Subcutaneous abdominal adipose tissue (tissue), 5 donors: ENCODE results near the gene MBOAT2.

Experiments
- H3K27ac ChIP-seq: one replicate; pipeline ENCODE4 v1.7.0; 2013; ENCODE audit warnings: low read depth, mild to moderate bottlenecking, inconsistent platforms, low read length, moderate library complexity
- H3K27me3 ChIP-seq, 5 donors: one replicate each; pipeline ENCODE4 v1.7.0; 2013; ENCODE audit warnings: low read length in 5 of 5, inconsistent platforms in 1 of 5; ENCODE audit not compliant: control insufficient read depth in 5 of 5, insufficient read depth in 4 of 5
- H3K36me3 ChIP-seq, 5 donors: one replicate each; pipeline ENCODE4 v1.7.0; 2013; ENCODE audit warnings: low read length in 5 of 5; ENCODE audit not compliant: control insufficient read depth in 5 of 5, insufficient read depth in 5 of 5
- H3K4me1 ChIP-seq, 5 donors: one replicate each; pipeline ENCODE4 v1.7.0; 2013; ENCODE audit warnings: low read length in 5 of 5, mild to moderate bottlenecking in 3 of 5, moderate library complexity in 1 of 5; ENCODE audit not compliant: control insufficient read depth in 5 of 5, insufficient read depth in 5 of 5
- H3K4me3 ChIP-seq, 5 donors: one replicate each; pipeline ENCODE4 v1.7.0; 2013; ENCODE audit warnings: low read length in 5 of 5, low read depth in 1 of 5
- H3K9ac ChIP-seq, 5 donors: one replicate each; pipeline ENCODE4 v1.7.0; 2013; ENCODE audit warnings: low read length in 5 of 5, mild to moderate bottlenecking in 4 of 5, moderate library complexity in 3 of 5
- H3K9me3 ChIP-seq, 5 donors: one replicate each; pipeline ENCODE4 v1.7.0; 2013; ENCODE audit warnings: low read length in 5 of 5; ENCODE audit not compliant: control insufficient read depth in 5 of 5
- donor health status: healthy.
- donor health status: healthy.
- donor health status: healthy.
- donor health status: healthy.
- donor health status: healthy.

The MBOAT2 gene

GRCh38 chr2:8877332-8877731 lies 126.2 kb downstream of the MBOAT2 start:
- Histone ChIP-seq H3K36me3 (peaks cover 0 to 2% (median 0%) of the 10 kb centered on the region in 5 donors), H3K27ac (no peak overlapping the region), H3K9ac (no peak overlapping the region), H3K9me3 (no peaks in the 10 kb centered on the region), H3K27me3 (no peaks in the 10 kb centered on the region), H3K4me1 (no peaks in the 10 kb centered on the region), H3K4me3 (no peak overlapping the region)

- H3K36me3 ChIP-seq: peaks cover 0 to 2% (median 0%) of the 10 kb centered on the region in 5 donors
- no peaks in the 10 kb centered on the region for H3K4me1 ChIP-seq
- no peaks in the 10 kb centered on the region for H3K27me3 ChIP-seq
- no peak overlapping the region for H3K9ac ChIP-seq
- H3K27ac ChIP-seq: no peak overlapping the region
- H3K9me3 ChIP-seq: no peaks in the 10 kb centered on the region
- no peak overlapping the region for H3K4me3 ChIP-seq
Observed at GRCh38 chr2:8876628-8877027, 126.9 kb downstream of the MBOAT2 start.

GRCh38 chr2:8872821-8873432 lies 130.6 kb downstream of the MBOAT2 start:
- Histone ChIP-seq H3K27me3 (no peaks in the 10 kb centered on the region), H3K9ac (no peak overlapping the region), H3K36me3 (peaks cover 0 to 2% (median 0%) of the 10 kb centered on the region in 5 donors), H3K4me3 (no peak overlapping the region), H3K9me3 (no peaks in the 10 kb centered on the region), H3K27ac (no peak overlapping the region), H3K4me1 (no peaks in the 10 kb centered on the region)

- Histone ChIP-seq H3K4me3 (no peak overlapping the region), H3K4me1 (no peaks in the 10 kb centered on the region), H3K36me3 (no peaks in the 10 kb centered on the region), H3K27ac (no peak overlapping the region), H3K9me3 (no peaks in the 10 kb centered on the region), H3K9ac (no peak overlapping the region), H3K27me3 (no peaks in the 10 kb centered on the region)
Observed at GRCh38 chr2:8870441-8870840, 133.0 kb downstream of the MBOAT2 start.

GRCh38 chr2:8867363-8867762 lies 136.1 kb downstream of the MBOAT2 start:
- H3K27me3 ChIP-seq: no peaks in the 10 kb centered on the region
- H3K4me3 ChIP-seq: no peak overlapping the region
- H3K9ac ChIP-seq: no peak overlapping the region
- no peaks in the 10 kb centered on the region for H3K36me3 ChIP-seq
- H3K27ac ChIP-seq: no peak overlapping the region
- H3K4me1 ChIP-seq: no peaks in the 10 kb centered on the region
- no peaks in the 10 kb centered on the region for H3K9me3 ChIP-seq

GRCh38 chr2:8863331-8863953 lies 140.0 kb downstream of the MBOAT2 start:
- Histone ChIP-seq H3K4me1 (no peaks in the 10 kb centered on the region), H3K27me3 (no peaks in the 10 kb centered on the region), H3K9ac (no peak overlapping the region), H3K4me3 (no peak overlapping the region), H3K9me3 (no peaks in the 10 kb centered on the region), H3K36me3 (no peaks in the 10 kb centered on the region), H3K27ac (no peak overlapping the region)

- Histone ChIP-seq H3K9ac (no peak overlapping the region), H3K36me3 (no peaks in the 10 kb centered on the region), H3K4me3 (no peak overlapping the region), H3K9me3 (no peaks in the 10 kb centered on the region), H3K27me3 (no peaks in the 10 kb centered on the region), H3K4me1 (no peaks in the 10 kb centered on the region), H3K27ac (no peak overlapping the region)
Observed at GRCh38 chr2:8862230-8862629, 141.3 kb downstream of the MBOAT2 start.

- no peak overlapping the region for H3K27ac ChIP-seq
- H3K9me3 ChIP-seq: no peaks in the 10 kb centered on the region
- H3K27me3 ChIP-seq: no peaks in the 10 kb centered on the region
- no peak overlapping the region for H3K9ac ChIP-seq
- no peaks in the 10 kb centered on the region for H3K4me1 ChIP-seq
- no peaks in the 10 kb centered on the region for H3K36me3 ChIP-seq
- H3K4me3 ChIP-seq: no peak overlapping the region
Observed at GRCh38 chr2:8861797-8862196, 141.7 kb downstream of the MBOAT2 start.

- Histone ChIP-seq H3K4me3 (no peak overlapping the region), H3K27me3 (no peaks in the 10 kb centered on the region), H3K27ac (no peak overlapping the region), H3K4me1 (no peaks in the 10 kb centered on the region), H3K36me3 (no peaks in the 10 kb centered on the region), H3K9me3 (no peaks in the 10 kb centered on the region), H3K9ac (no peak overlapping the region)
Observed at GRCh38 chr2:8860239-8860638, 143.2 kb downstream of the MBOAT2 start.

GRCh38 chr2:8858910-8859309 lies 144.6 kb downstream of the MBOAT2 start:
- H3K36me3 ChIP-seq: no peaks in the 10 kb centered on the region
- no peaks in the 10 kb centered on the region for H3K27me3 ChIP-seq
- no peaks in the 10 kb centered on the region for H3K4me1 ChIP-seq
- no peak overlapping the region for H3K4me3 ChIP-seq
- no peaks in the 10 kb centered on the region for H3K9me3 ChIP-seq
- H3K27ac ChIP-seq: no peak overlapping the region
- H3K9ac ChIP-seq: no peak overlapping the region
